Stimulated activated CD4-positive, alpha-beta T cell treated with anti-CD3 and anti-CD28 coated beads, Interleukin-12 subunit alpha, Interleukin-12 subunit beta, amount 100 ng/mL, for 4 hours (primary cell): ENCODE measurements around the gene PIK3AP1.
A peak's percentile ranks its signal among the peaks of the same experiment; 100 is the strongest.
"Not testable (repeated sequence)": the region's sequence is repeated elsewhere in the genome, so short reads cannot be mapped to it uniquely, and the experiment has no call there.

ENCODE experiments used
- DNase-seq: peaks from one replicate; pipeline ENCODE4 v3.0.0-alpha.2; 2020

PIK3AP1 gene

GRCh38 chr10:96721207-96721572 lies 876 bp upstream of the PIK3AP1 start:
- DNase-seq: no peak

- peak; percentile 55 for DNase-seq
Observed at GRCh38 chr10:96719850-96720421, 378 bp downstream of the PIK3AP1 start.

GRCh38 chr10:96719200-96719599 lies 1.1 kb downstream of the PIK3AP1 start:
- DNase-seq: no peak

GRCh38 chr10:96718304-96718990 lies 1.9 kb downstream of the PIK3AP1 start:
- DNase-seq: no peak

GRCh38 chr10:96716390-96716789 lies 3.9 kb downstream of the PIK3AP1 start:
- DNase-seq: no peak

- DNase-seq: no peak
Observed at GRCh38 chr10:96714746-96715255, 5.5 kb downstream of the PIK3AP1 start.

GRCh38 chr10:96714031-96714590 lies 6.2 kb downstream of the PIK3AP1 start:
- DNase-seq: no peak

- DNase-seq: no peak
Observed at GRCh38 chr10:96712662-96713271, 7.5 kb downstream of the PIK3AP1 start.

GRCh38 chr10:96711048-96711728 lies 9.1 kb downstream of the PIK3AP1 start:
- DNase-seq: no peak

GRCh38 chr10:96709525-96709924 lies 10.8 kb downstream of the PIK3AP1 start:
- DNase-seq: no peak

- DNase-seq: no peak
Observed at GRCh38 chr10:96708996-96709395, 11.3 kb downstream of the PIK3AP1 start.

- DNase-seq: no peak
Observed at GRCh38 chr10:96708456-96708855, 11.9 kb downstream of the PIK3AP1 start.

GRCh38 chr10:96706331-96706853 lies 13.9 kb downstream of the PIK3AP1 start:
- no peak for DNase-seq

GRCh38 chr10:96705134-96705533 lies 15.2 kb downstream of the PIK3AP1 start:
- no peak for DNase-seq

- no peak for DNase-seq
Observed at GRCh38 chr10:96704563-96704962, 15.8 kb downstream of the PIK3AP1 start.

- DNase-seq: no peak
Observed at GRCh38 chr10:96703358-96703757, 17.0 kb downstream of the PIK3AP1 start.

- DNase-seq: no peak
Observed at GRCh38 chr10:96701265-96701664, 19.0 kb downstream of the PIK3AP1 start.

- no peak for DNase-seq
Observed at GRCh38 chr10:96700374-96701099, 19.8 kb downstream of the PIK3AP1 start.

- DNase-seq: no peak
Observed at GRCh38 chr10:96699613-96700012, 20.7 kb downstream of the PIK3AP1 start.

- DNase-seq: not testable (repeated sequence)
Observed at GRCh38 chr10:96698305-96698704, 22.0 kb downstream of the PIK3AP1 start.

- no peak for DNase-seq
Observed at GRCh38 chr10:96697438-96697837, 22.9 kb downstream of the PIK3AP1 start.

- no peak for DNase-seq
Observed at GRCh38 chr10:96696845-96697425, 23.4 kb downstream of the PIK3AP1 start.
